ENCODE data around the gene SUN5.

The SUN5 gene

GRCh38 chr20:32985596-32985995 lies 18.6 kb downstream of the SUN5 start:
- Histone ChIP-seq H3K4me2 (ENCODE audit: low read length) (no peak overlapping the region), H3K79me2 (ENCODE audit: control insufficient read depth, low read length) (no peaks in the 10 kb centered on the region), H3K4me3 (ENCODE audit: low read length) (no peak overlapping the region), H3K9me2 (replicated peaks; ENCODE audit: control insufficient read depth, low read length) (no peaks in the 10 kb centered on the region), H3K27me3 (ENCODE audit: control insufficient read depth, low read length) (0 out of 2 replicates have a peak, but pooled peaks cover 3% of the 10 kb centered on the region), H3K4me1 (ENCODE audit: control insufficient read depth, low read length) (no peaks in the 10 kb centered on the region), H3K27ac (ENCODE audit: low read depth, low read length) (no peak overlapping the region), H4K20me1 (ENCODE audit: control insufficient read depth, insufficient read depth, low read depth, low read length) (no peaks in the 10 kb centered on the region), H3F3A (ENCODE audit: control insufficient read depth, insufficient read depth) (no peaks in the 10 kb centered on the region), H3K36me3 (ENCODE audit: control insufficient read depth, low read length) (no peaks in the 10 kb centered on the region), H3K9me3 (ENCODE audit: control insufficient read depth, insufficient read depth, low read length) (no peaks in the 10 kb centered on the region)
- TF ChIP-seq CTCF (IDR thresholded peaks at IDR 0.05; ENCODE audit: low read depth, low read length, poor library complexity, severe bottlenecking) (no peak), EZH2phosphoT487 (IDR thresholded peaks at IDR 0.05; ENCODE audit: borderline replicate concordance, low read length) (no peak)

- TF ChIP-seq EZH2phosphoT487 (IDR thresholded peaks at IDR 0.05; ENCODE audit: borderline replicate concordance, low read length) (no peak), CTCF (IDR thresholded peaks at IDR 0.05; ENCODE audit: low read depth, low read length, poor library complexity, severe bottlenecking) (no peak)
- Histone ChIP-seq H3K27ac (ENCODE audit: low read depth, low read length) (no peak overlapping the region), H3K9me2 (replicated peaks; ENCODE audit: control insufficient read depth, low read length) (no peaks in the 10 kb centered on the region), H4K20me1 (ENCODE audit: control insufficient read depth, insufficient read depth, low read depth, low read length) (no peaks in the 10 kb centered on the region), H3K9me3 (ENCODE audit: control insufficient read depth, insufficient read depth, low read length) (no peaks in the 10 kb centered on the region), H3K36me3 (ENCODE audit: control insufficient read depth, low read length) (no peaks in the 10 kb centered on the region), H3K27me3 (ENCODE audit: control insufficient read depth, low read length) (0 out of 2 replicates have a peak, but pooled peaks cover 3% of the 10 kb centered on the region), H3K79me2 (ENCODE audit: control insufficient read depth, low read length) (no peaks in the 10 kb centered on the region), H3K4me1 (ENCODE audit: control insufficient read depth, low read length) (no peaks in the 10 kb centered on the region), H3K4me3 (ENCODE audit: low read length) (no peak overlapping the region), H3K4me2 (ENCODE audit: low read length) (no peak overlapping the region), H3F3A (ENCODE audit: control insufficient read depth, insufficient read depth) (no peaks in the 10 kb centered on the region)
These were observed 19.4 kb downstream of the SUN5 start for GRCh38 chr20:32984631-32985354.

- 0 out of 2 replicates have a peak, but pooled peaks cover 3% of the 10 kb centered on the region for H3K27me3 ChIP-seq (ENCODE audit: control insufficient read depth, low read length)
- H3K9me3 ChIP-seq (ENCODE audit: control insufficient read depth, insufficient read depth, low read length), result no peaks in the 10 kb centered on the region
- no peak overlapping the region for H3K4me3 ChIP-seq (ENCODE audit: low read length)
- H3K27ac ChIP-seq (ENCODE audit: low read depth, low read length), result no peak overlapping the region
- no peaks in the 10 kb centered on the region for H3K9me2 ChIP-seq (replicated peaks; ENCODE audit: control insufficient read depth, low read length)
- H3K79me2 ChIP-seq (ENCODE audit: control insufficient read depth, low read length), result no peaks in the 10 kb centered on the region
- no peak overlapping the region for H3K4me2 ChIP-seq (ENCODE audit: low read length)
- H3F3A ChIP-seq (ENCODE audit: control insufficient read depth, insufficient read depth), result no peaks in the 10 kb centered on the region
- no peak for TF ChIP-seq CTCF (IDR thresholded peaks at IDR 0.05; ENCODE audit: low read depth, low read length, poor library complexity, severe bottlenecking)
- no peak for TF ChIP-seq EZH2phosphoT487 (IDR thresholded peaks at IDR 0.05; ENCODE audit: borderline replicate concordance, low read length)
- no peaks in the 10 kb centered on the region for H3K36me3 ChIP-seq (ENCODE audit: control insufficient read depth, low read length)
- H4K20me1 ChIP-seq (ENCODE audit: control insufficient read depth, insufficient read depth, low read depth, low read length), result no peaks in the 10 kb centered on the region
- H3K4me1 ChIP-seq (ENCODE audit: control insufficient read depth, low read length), result no peaks in the 10 kb centered on the region
These were observed 20.0 kb downstream of the SUN5 start for GRCh38 chr20:32984196-32984595.

Measured in DOHH2 (cell line).